MCF 10A (cell line): ENCODE data around the gene MAPK8IP2. TPM values are rescaled to one million over a fixed set of nuclear protein-coding genes. Genes with fewer than 3 reads are reported as not detected.

Experiments used
- BruUV-seq: library from RNA; stranded (reverse); fragments of 400-500 nt; replicated peaks from 2 replicates; lab custom pipeline; 2021; lab: Mats Ljungman, UMichigan
- CTCF ChIA-PET: fragments of 300-600 bp; sonication (Branson Sonifier 250); formaldehyde crosslinking; extraction: SDS; loops from one replicate; lab custom pipeline; 2021; ENCODE audit warnings: antibody characterized with exemption, inconsistent platforms; lab: Yijun Ruan, JAX
- POLR2A ChIA-PET: fragments of 300-600, 350-650 bp; sonication (Branson Sonifier 250); formaldehyde crosslinking; extraction: SDS; loops from one replicate; lab custom pipeline; 2020; ENCODE audit warnings: antibody characterized with exemption, inconsistent platforms; lab: Yijun Ruan, JAX
- DNase-seq: peaks from one replicate; pipeline ENCODE4 v3.0.0-alpha.2; 2018; ENCODE audit not compliant: unreplicated experiment
- H3K27ac Mint-ChIP-seq: one replicate; pipeline ENCODE4 v1.8.0; 2022; ENCODE audit warnings: mild to moderate bottlenecking, low read depth, mixed read lengths; ENCODE audit not compliant: unreplicated experiment
- H3K27me3 Mint-ChIP-seq: one replicate; pipeline ENCODE4 v1.8.0; 2022; ENCODE audit warnings: mixed read lengths; ENCODE audit not compliant: insufficient read depth, unreplicated experiment
- H3K36me3 Mint-ChIP-seq: one replicate; pipeline ENCODE4 v1.8.0; 2022; ENCODE audit warnings: mild to moderate bottlenecking, moderate library complexity, mixed read lengths; ENCODE audit not compliant: insufficient read depth, unreplicated experiment
- H3K4me1 Mint-ChIP-seq: one replicate; pipeline ENCODE4 v1.8.0; 2022; ENCODE audit warnings: mixed read lengths; ENCODE audit not compliant: insufficient read depth, unreplicated experiment
- H3K4me3 Mint-ChIP-seq: one replicate; pipeline ENCODE4 v1.8.0; 2022; ENCODE audit warnings: mild to moderate bottlenecking, moderate library complexity, mixed read lengths; ENCODE audit not compliant: unreplicated experiment
- H3K9me3 Mint-ChIP-seq: one replicate; pipeline ENCODE4 v1.8.0; 2022; ENCODE audit warnings: mixed read lengths; ENCODE audit not compliant: unreplicated experiment
- CTCF ChIP-seq: fragments of 200-600 bp; IDR thresholded peaks from one replicate; pipeline ENCODE4 v1.8.0; 2022; ENCODE audit warnings: antibody characterized with exemption, mild to moderate bottlenecking; ENCODE audit not compliant: unreplicated experiment
- intact Hi-C: fragments of 100-400 bp; cut with micrococcal nuclease; formaldehyde crosslinking; loops from 2 replicates; pipeline ENCODE4 v1.14.1; 2022
- total RNA-seq: library from RNA; stranded (reverse); gene quantifications from 2 replicates; pipeline ENCODE4 v1.2.3, GENCODE V29; 2022

Gene MAPK8IP2
- total RNA-seq, 1 experiment from 2014 or later: 1.2 TPM

DNA sequence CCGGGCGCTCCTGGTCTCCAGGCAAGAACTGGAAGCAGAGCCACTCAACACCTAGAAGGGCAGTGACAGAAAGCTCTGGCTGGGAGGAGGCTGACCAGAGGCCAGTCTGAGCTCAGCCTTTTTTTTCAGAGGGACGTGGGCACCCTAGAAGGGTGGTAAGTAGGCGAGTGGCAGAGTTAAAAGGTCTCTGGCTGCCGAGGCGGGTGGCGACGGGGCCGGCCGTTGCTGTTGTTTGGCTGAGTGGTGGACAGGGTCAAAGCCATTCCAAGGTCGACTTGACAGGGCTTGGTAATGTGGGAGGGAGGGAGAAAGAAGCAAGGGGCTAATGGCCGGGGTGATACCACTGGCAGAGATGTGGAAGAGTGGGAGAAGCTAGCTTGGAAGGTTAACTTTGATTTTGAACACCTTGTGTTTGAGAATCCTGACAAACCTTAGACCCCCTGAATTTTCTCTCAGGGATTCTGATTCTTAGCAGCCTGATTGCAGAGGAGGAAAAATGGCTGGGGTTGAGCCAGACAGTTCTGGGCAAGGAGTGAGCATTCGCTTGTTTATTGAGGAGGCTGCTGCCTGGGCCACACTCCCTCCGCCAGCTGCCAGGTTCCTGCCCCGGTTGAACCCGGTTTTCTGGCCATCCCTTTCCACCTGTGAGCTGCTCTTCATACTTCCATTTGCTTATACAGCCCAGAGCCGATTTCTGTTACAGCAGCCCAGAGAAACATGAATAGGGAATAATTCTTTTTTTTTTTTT is 37.0 kb upstream of the MAPK8IP2 start:
- Mint-ChIP-seq H3K4me3 (peak overlapping the region; percentile 90), H3K27ac (peak overlapping the region; percentile 91), H3K36me3 (peaks cover 11% of the 10 kb centered on the region), H3K9me3 (no peaks in the 10 kb centered on the region), H3K4me1 (peaks cover 28% of the 10 kb centered on the region), H3K27me3 (no peaks in the 10 kb centered on the region)
- ChIA-PET POLR2A (interaction anchor here (0.8 to 5.3 kb wide), 14 partner anchors 10 to 319 kb away, joined by 3 to 105 read pairs (median 18); partner anchors contain the start of genes CHKB, KLHDC7B, LMF2 and NCAPH2), CTCF (interaction anchor here (0.6 to 1.9 kb wide), 30 partner anchors 8 to 240 kb away, joined by 3 to 17 read pairs (median 4); partner anchors contain the start of genes LMF2, NCAPH2 and SCO2)
- DNase-seq: no peak
- intact Hi-C loops: no loop called here
- no peak for TF ChIP-seq CTCF
- no TSS peak for BruUV-seq

GRCh38 chr22:50564289-50564688 is 36.3 kb upstream of the MAPK8IP2 start:
- peaks cover 28% of the 10 kb centered on the region for H3K4me1 Mint-ChIP-seq
- CTCF ChIA-PET: interaction anchor here (0.6 to 1.4 kb wide), 7 partner anchors 8 to 128 kb away, joined by 3 to 7 read pairs (median 4); partner anchors contain the start of gene SCO2
- no peaks in the 10 kb centered on the region for H3K27me3 Mint-ChIP-seq
- intact Hi-C loops: no loop called here
- POLR2A ChIA-PET: interaction anchor here (1.2 to 5.3 kb wide), 9 partner anchors 10 to 57 kb away, joined by 3 to 105 read pairs (median 30); partner anchors contain the start of genes CHKB, LMF2, NCAPH2 and SCO2
- peaks cover 18% of the 10 kb centered on the region for H3K36me3 Mint-ChIP-seq
- H3K4me3 Mint-ChIP-seq: no peak overlapping the region
- BruUV-seq: no TSS peak
- no peak for TF ChIP-seq CTCF
- H3K9me3 Mint-ChIP-seq: no peaks in the 10 kb centered on the region
- no peak for DNase-seq
- H3K27ac Mint-ChIP-seq: no peak overlapping the region

DNA sequence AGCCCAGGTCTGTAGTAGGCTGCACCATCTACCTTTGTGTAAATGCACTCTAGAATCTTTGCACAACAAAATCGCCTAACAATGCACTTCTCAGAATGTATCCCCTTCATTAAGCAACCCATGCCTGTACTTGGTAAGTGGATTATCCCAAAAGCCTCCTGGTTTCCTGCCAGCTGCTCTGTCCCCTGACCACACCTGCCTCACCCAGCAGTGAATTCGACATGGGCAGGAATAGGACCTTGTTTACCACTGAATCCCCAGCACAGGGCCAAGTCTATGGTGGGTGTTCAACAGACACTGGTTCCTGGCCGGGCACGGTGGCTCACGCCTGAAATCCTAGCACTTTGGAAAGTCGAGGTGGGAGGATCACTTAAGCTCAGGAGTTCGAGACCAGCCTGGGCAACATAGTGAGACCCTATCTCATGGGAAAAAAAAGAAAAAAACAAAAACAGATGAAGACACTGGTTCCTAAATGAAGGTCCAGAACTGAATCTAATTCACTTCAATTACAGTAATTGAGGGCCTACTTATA is 32.8 kb upstream of the MAPK8IP2 start:
- POLR2A ChIA-PET: interaction anchor here (1.2 kb wide), 2 partner anchors 29 to 37 kb away, joined by 3 to 5 read pairs; no protein-coding TSS in a partner anchor
- no peak for TF ChIP-seq CTCF
- no peak overlapping the region for H3K27ac Mint-ChIP-seq
- no TSS peak for BruUV-seq
- no peaks in the 10 kb centered on the region for H3K27me3 Mint-ChIP-seq
- H3K36me3 Mint-ChIP-seq: peaks cover 46% of the 10 kb centered on the region
- peaks cover 9% of the 10 kb centered on the region for H3K4me1 Mint-ChIP-seq
- intact Hi-C loops: no loop called here
- no peak overlapping the region for H3K4me3 Mint-ChIP-seq
- CTCF ChIA-PET: interaction anchor here (0.7 kb wide), 1 partner anchor 83 kb away, joined by 7 read pairs; no protein-coding TSS in a partner anchor
- H3K9me3 Mint-ChIP-seq: no peaks in the 10 kb centered on the region
- DNase-seq: no peak

GRCh38 chr22:50568626-50569025 is 32.0 kb upstream of the MAPK8IP2 start:
- BruUV-seq: no TSS peak

More at GRCh38 chr22:50568626-50569025, 32.0 kb upstream of the MAPK8IP2 start:
- no peak for TF ChIP-seq CTCF
- CTCF ChIA-PET: interaction anchor here (0.7 to 2.0 kb wide), 4 partner anchors 9 to 53 kb away, joined by 3 to 5 read pairs (median 4); partner anchors contain the start of gene CHKB
- no peak for DNase-seq
- H3K27ac Mint-ChIP-seq: no peak overlapping the region
- H3K9me3 Mint-ChIP-seq: no peaks in the 10 kb centered on the region
- POLR2A ChIA-PET: interaction anchor here (0.7 to 1.2 kb wide), 3 partner anchors 14 to 43 kb away, joined by 3 to 7 read pairs (median 4); partner anchors contain the start of genes CHKB and SCO2
- intact Hi-C loops: no loop called here
- H3K27me3 Mint-ChIP-seq: no peaks in the 10 kb centered on the region
- H3K4me3 Mint-ChIP-seq: no peak overlapping the region
- peaks cover under 1% of the 10 kb centered on the region for H3K4me1 Mint-ChIP-seq
- peaks cover 50% of the 10 kb centered on the region for H3K36me3 Mint-ChIP-seq
